NCI-H2029 (cell line): Measurements from ENCODE around the gene ZNF775.
A peak's percentile ranks its signal among the peaks of the same experiment; 100 is the strongest.

ENCODE experiments used
- DNase-seq: peaks from one replicate; lab custom pipeline; 2025; lab: John Stamatoyannopoulos, UW

The ZNF775 gene

GRCh38 chr7:150368884-150369747 lies 10.0 kb upstream of the ZNF775 start:
- DNase-seq = peak; percentile 50

GRCh38 chr7:150369748-150370501 lies 9.2 kb upstream of the ZNF775 start:
- DNase-seq = no peak

GRCh38 chr7:150370612-150371071 lies 8.5 kb upstream of the ZNF775 start:
- no peak for DNase-seq

GRCh38 chr7:150371131-150371995 lies 7.8 kb upstream of the ZNF775 start:
- no peak for DNase-seq

- no peak for DNase-seq
Observed at GRCh38 chr7:150371996-150372270, 7.2 kb upstream of the ZNF775 start.

- DNase-seq = no peak
Observed at GRCh38 chr7:150372271-150373048, 6.7 kb upstream of the ZNF775 start.

GRCh38 chr7:150373049-150373801 lies 5.9 kb upstream of the ZNF775 start:
- DNase-seq = no peak

GRCh38 chr7:150374026-150374425 lies 5.1 kb upstream of the ZNF775 start:
- DNase-seq = no peak

- DNase-seq = no peak
Observed at GRCh38 chr7:150374472-150374871, 4.7 kb upstream of the ZNF775 start.

- no peak for DNase-seq
Observed at GRCh38 chr7:150375662-150376521, 3.2 kb upstream of the ZNF775 start.

GRCh38 chr7:150376560-150376959 lies 2.6 kb upstream of the ZNF775 start:
- DNase-seq = no peak

- DNase-seq = no peak
Observed at GRCh38 chr7:150377196-150377595, 1.9 kb upstream of the ZNF775 start.

GRCh38 chr7:150377635-150378034 lies 1.5 kb upstream of the ZNF775 start:
- DNase-seq = no peak

GRCh38 chr7:150378115-150378852 lies 846 bp upstream of the ZNF775 start:
- peak; percentile 84 for DNase-seq

- DNase-seq = no peak
Observed at GRCh38 chr7:150379441-150380379, 580 bp downstream of the ZNF775 start.

GRCh38 chr7:150380463-150380862 lies 1.3 kb downstream of the ZNF775 start:
- no peak for DNase-seq

- DNase-seq = no peak
Observed at GRCh38 chr7:150381096-150381495, 2.0 kb downstream of the ZNF775 start.

- no peak for DNase-seq
Observed at GRCh38 chr7:150381785-150382122, 2.6 kb downstream of the ZNF775 start.
